HEK293 (cell line): ENCODE measurements around the gene PLCB3.

Experiments used
- CTCF ChIA-PET: fragments of 350-600 bp; formaldehyde crosslinking; extraction: SDS; loops from one replicate; lab custom pipeline; 2021; ENCODE audit warnings: antibody characterized with exemption; lab: Yijun Ruan, JAX
- POLR2A ChIA-PET: fragments of 300-600 bp; formaldehyde crosslinking; extraction: SDS; loops from one replicate; lab custom pipeline; 2020; ENCODE audit warnings: antibody characterized with exemption, inconsistent platforms; lab: Yijun Ruan, JAX
- H3K27ac ChIP-seq: fragments of 200-500 bp; sonication (Bioruptor generic); 2 replicates; pipeline ENCODE4 v1.5.1; 2014; ENCODE audit warnings: low read depth, low read length, control low read depth, inconsistent platforms; ENCODE audit errors: extremely low read depth
- H3K36me3 ChIP-seq, 2 experiments: fragments of 200-500 bp in 1 of 2; sonication (Bioruptor generic) in 1 of 2; 1 replicate in 1 of 2; 2 replicates in 1 of 2; pipeline ENCODE4 v1.5.1; 2014 to 2017; ENCODE audit warnings: inconsistent platforms in 2 of 2, low read length in 2 of 2; ENCODE audit not compliant: control insufficient read depth in 2 of 2, insufficient read depth in 1 of 2
- H3K4me1 ChIP-seq: fragments of 200-500 bp; sonication (Bioruptor generic); 2 replicates; pipeline ENCODE4 v1.5.1; 2014; ENCODE audit warnings: mild to moderate bottlenecking, low read length, inconsistent platforms; ENCODE audit not compliant: control insufficient read depth, insufficient read depth
- H3K4me3 ChIP-seq: 2 replicates; pipeline ENCODE4 v1.5.1; 2011; ENCODE audit warnings: low read depth, mild to moderate bottlenecking, control low read depth, low read length, moderate library complexity
- H3K9me3 ChIP-seq: fragments of 200-500 bp; sonication (Bioruptor generic); 2 replicates; pipeline ENCODE4 v1.5.1; 2014; ENCODE audit warnings: low read depth, low read length, inconsistent platforms; ENCODE audit not compliant: control insufficient read depth, insufficient read depth
- BCL11B ChIP-seq: fragments of 450-650 bp; formaldehyde crosslinking; IDR thresholded peaks from 2 replicates; pipeline ENCODE4 v1.5.1; 2016; ENCODE audit warnings: low read depth, missing biosample characterization, missing genetic modification characterization
- GLIS1 ChIP-seq: fragments of 450-650 bp; formaldehyde crosslinking; IDR thresholded peaks from 2 replicates; pipeline ENCODE4 v1.5.1; 2016; ENCODE audit warnings: missing biosample characterization, missing genetic modification characterization
- GLIS2 ChIP-seq: fragments of 450-650 bp; formaldehyde crosslinking; IDR thresholded peaks from 2 replicates; pipeline ENCODE4 v1.5.1; 2016; ENCODE audit warnings: missing biosample characterization, missing genetic modification characterization
- KLF16 ChIP-seq: fragments of 450-650 bp; formaldehyde crosslinking; IDR thresholded peaks from 2 replicates; pipeline ENCODE4 v1.5.1; 2017; ENCODE audit warnings: missing biosample characterization, missing genetic modification characterization
- RBAK ChIP-seq: fragments of 450-650 bp; formaldehyde crosslinking; IDR thresholded peaks from 2 replicates; pipeline ENCODE4 v1.5.1; 2016; ENCODE audit warnings: missing biosample characterization, missing genetic modification characterization
- TCF7L2 ChIP-seq: IDR thresholded peaks from 2 replicates; pipeline ENCODE4 v1.6.1; 2011; ENCODE audit warnings: low read depth, mild to moderate bottlenecking, inconsistent platforms, low read length, moderate library complexity, borderline replicate concordance
- ZBTB20 ChIP-seq: fragments of 450-650 bp; formaldehyde crosslinking; IDR thresholded peaks from 2 replicates; pipeline ENCODE4 v1.5.1; 2016; ENCODE audit warnings: missing biosample characterization, missing genetic modification characterization
- ZFP3 ChIP-seq: fragments of 450-650 bp; formaldehyde crosslinking; IDR thresholded peaks from 2 replicates; pipeline ENCODE4 v1.5.1; 2016; ENCODE audit warnings: low read depth, missing biosample characterization, missing genetic modification characterization
- ZNF169 ChIP-seq: fragments of 450-650 bp; formaldehyde crosslinking; IDR thresholded peaks from 2 replicates; pipeline ENCODE4 v1.5.1; 2016; ENCODE audit warnings: missing biosample characterization, missing genetic modification characterization
- ZNF354C ChIP-seq: fragments of 450-650 bp; formaldehyde crosslinking; IDR thresholded peaks from 2 replicates; pipeline ENCODE4 v1.5.1; 2016; ENCODE audit warnings: missing biosample characterization, missing genetic modification characterization, low read depth, borderline replicate concordance
- ZNF501 ChIP-seq: fragments of 450-650 bp; formaldehyde crosslinking; IDR thresholded peaks from 2 replicates; pipeline ENCODE4 v1.5.1; 2016; ENCODE audit warnings: missing biosample characterization, missing genetic modification characterization
- ZNF514 ChIP-seq: fragments of 450-650 bp; formaldehyde crosslinking; IDR thresholded peaks from 2 replicates; pipeline ENCODE4 v1.5.1; 2016; ENCODE audit warnings: missing biosample characterization, missing genetic modification characterization
- ZNF596 ChIP-seq: fragments of 450-650 bp; IDR thresholded peaks from 2 replicates; pipeline ENCODE4 v1.5.0; 2018; ENCODE audit warnings: missing biosample characterization, mild to moderate bottlenecking, missing genetic modification characterization, moderate library complexity
- ZNF768 ChIP-seq: fragments of 450-650 bp; formaldehyde crosslinking; IDR thresholded peaks from 2 replicates; pipeline ENCODE4 v1.5.1; 2018; ENCODE audit warnings: missing biosample characterization, mild to moderate bottlenecking, missing genetic modification characterization
- ZNF830 ChIP-seq: fragments of 450-650 bp; IDR thresholded peaks from 2 replicates; pipeline ENCODE4 v1.5.0; 2018; ENCODE audit warnings: missing biosample characterization, missing genetic modification characterization, low read depth, mild to moderate bottlenecking, moderate library complexity
- ZNF837 ChIP-seq: fragments of 450-650 bp; formaldehyde crosslinking; IDR thresholded peaks from 2 replicates; pipeline ENCODE4 v1.5.1; 2016; ENCODE audit warnings: missing biosample characterization, missing genetic modification characterization
- ZXDB ChIP-seq: fragments of 450-650 bp; formaldehyde crosslinking; IDR thresholded peaks from 2 replicates; pipeline ENCODE4 v1.5.1; 2016; ENCODE audit warnings: missing biosample characterization, missing genetic modification characterization
- TF ChIP-seq, protein P1 (sequence below): fragments of 450-650 bp; formaldehyde crosslinking; IDR thresholded peaks from 2 replicates; pipeline ENCODE4 v1.5.1; 2016; ENCODE audit warnings: missing biosample characterization, missing genetic modification characterization
- TF ChIP-seq, protein P2 (sequence below): fragments of 450-650 bp; formaldehyde crosslinking; IDR thresholded peaks from 2 replicates; pipeline ENCODE4 v1.5.1; 2016; ENCODE audit warnings: missing biosample characterization, missing genetic modification characterization
- TF ChIP-seq, protein P3 (sequence below): fragments of 450-650 bp; formaldehyde crosslinking; IDR thresholded peaks from 2 replicates; pipeline ENCODE4 v1.5.1; 2017; ENCODE audit warnings: missing biosample characterization, mild to moderate bottlenecking, missing genetic modification characterization, moderate library complexity
- TF ChIP-seq, protein P4 (sequence below): fragments of 450-650 bp; formaldehyde crosslinking; conservative IDR thresholded peaks from 2 replicates; pipeline ENCODE4 v1.5.1; 2016; ENCODE audit warnings: low read depth, missing biosample characterization, missing genetic modification characterization
- TF ChIP-seq, protein P5 (sequence below): fragments of 450-650 bp; formaldehyde crosslinking; IDR thresholded peaks from 2 replicates; pipeline ENCODE4 v1.5.1; 2016; ENCODE audit warnings: missing biosample characterization, missing genetic modification characterization
- TF ChIP-seq, protein P6 (sequence below): fragments of 450-650 bp; formaldehyde crosslinking; IDR thresholded peaks from 2 replicates; pipeline ENCODE4 v1.5.1; 2016; ENCODE audit warnings: missing biosample characterization, missing genetic modification characterization

PLCB3 gene

DNA sequence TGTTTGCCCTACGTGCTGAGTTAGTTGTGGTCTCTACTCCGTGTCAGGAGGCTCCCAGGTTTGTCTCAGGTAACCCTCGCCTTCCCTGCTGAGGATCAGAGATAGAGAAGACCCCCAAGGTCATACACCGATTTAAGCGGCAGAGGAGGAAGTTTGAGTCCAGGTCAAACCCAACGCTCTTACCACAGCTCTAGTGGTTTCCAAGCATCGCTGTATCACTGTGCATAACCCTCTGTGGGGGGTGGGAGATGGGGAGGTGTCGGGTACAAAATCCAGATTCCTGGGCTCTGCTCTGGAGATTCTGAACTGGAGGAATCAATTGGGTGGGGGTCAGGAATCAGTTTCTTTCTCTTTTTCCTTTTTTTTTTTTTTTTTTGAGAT is 20.4 kb upstream of the PLCB3 start:
- Histone ChIP-seq H3K9me3 (no peaks in the 10 kb centered on the region), H3K27ac (peak overlapping the region; percentile 42; the same call in 1 of the 2 replicates), H3K4me1 (no peaks in the 10 kb centered on the region), H3K4me3 (peak overlapping the region; percentile 71), H3K36me3 (peaks cover 0 to 5% of the 10 kb centered on the region in 2 experiments; a peak in 1 of 3 replicates)
- TF ChIP-seq ZBTB20 (tag by site-specific recombination) (peak; percentile 93), BCL11B (no peak), TCF7L2 (no peak), RBAK (tag by site-specific recombination) (no peak), ZNF837 (tag by site-specific recombination) (no peak), ZFP3 (tag by site-specific recombination) (no peak), ZNF169 (tag by site-specific recombination) (no peak), GLIS1 (tag by site-specific recombination) (peak; percentile 65), ZNF501 (no peak), ZNF354C (tag by site-specific recombination) (no peak), ZNF514 (tag by site-specific recombination) (no peak), GLIS2 (tag by site-specific recombination) (0 out of 2 replicates have a peak, but pooled peaks have one; percentile 2)
- TF ChIP-seq, protein P1, sequence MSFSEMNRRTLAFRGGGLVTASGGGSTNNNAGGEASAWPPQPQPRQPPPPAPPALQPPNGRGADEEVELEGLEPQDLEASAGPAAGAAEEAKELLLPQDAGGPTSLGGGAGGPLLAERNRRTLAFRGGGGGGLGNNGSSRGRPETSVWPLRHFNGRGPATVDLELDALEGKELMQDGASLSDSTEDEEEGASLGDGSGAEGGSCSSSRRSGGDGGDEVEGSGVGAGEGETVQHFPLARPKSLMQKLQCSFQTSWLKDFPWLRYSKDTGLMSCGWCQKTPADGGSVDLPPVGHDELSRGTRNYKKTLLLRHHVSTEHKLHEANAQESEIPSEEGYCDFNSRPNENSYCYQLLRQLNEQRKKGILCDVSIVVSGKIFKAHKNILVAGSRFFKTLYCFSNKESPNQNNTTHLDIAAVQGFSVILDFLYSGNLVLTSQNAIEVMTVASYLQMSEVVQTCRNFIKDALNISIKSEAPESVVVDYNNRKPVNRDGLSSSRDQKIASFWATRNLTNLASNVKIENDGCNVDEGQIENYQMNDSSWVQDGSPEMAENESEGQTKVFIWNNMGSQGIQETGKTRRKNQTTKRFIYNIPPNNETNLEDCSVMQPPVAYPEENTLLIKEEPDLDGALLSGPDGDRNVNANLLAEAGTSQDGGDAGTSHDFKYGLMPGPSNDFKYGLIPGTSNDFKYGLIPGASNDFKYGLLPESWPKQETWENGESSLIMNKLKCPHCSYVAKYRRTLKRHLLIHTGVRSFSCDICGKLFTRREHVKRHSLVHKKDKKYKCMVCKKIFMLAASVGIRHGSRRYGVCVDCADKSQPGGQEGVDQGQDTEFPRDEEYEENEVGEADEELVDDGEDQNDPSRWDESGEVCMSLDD: no peak
- TF ChIP-seq, protein P2, sequence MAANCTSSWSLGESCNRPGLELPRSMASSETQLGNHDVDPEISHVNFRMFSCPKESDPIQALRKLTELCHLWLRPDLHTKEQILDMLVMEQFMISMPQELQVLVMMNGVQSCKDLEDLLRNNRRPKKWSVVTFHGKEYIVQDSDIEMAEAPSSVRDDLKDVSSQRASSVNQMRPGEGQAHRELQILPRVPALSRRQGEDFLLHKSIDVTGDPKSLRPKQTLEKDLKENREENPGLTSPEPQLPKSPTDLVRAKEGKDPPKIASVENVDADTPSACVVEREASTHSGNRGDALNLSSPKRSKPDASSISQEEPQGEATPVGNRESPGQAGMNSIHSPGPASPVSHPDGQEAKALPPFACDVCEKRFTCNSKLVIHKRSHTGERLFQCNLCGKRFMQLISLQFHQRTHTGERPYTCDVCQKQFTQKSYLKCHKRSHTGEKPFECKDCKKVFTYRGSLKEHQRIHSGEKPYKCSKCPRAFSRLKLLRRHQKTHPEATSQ (tag by site-specific recombination): no peak
- TF ChIP-seq, protein P3, sequence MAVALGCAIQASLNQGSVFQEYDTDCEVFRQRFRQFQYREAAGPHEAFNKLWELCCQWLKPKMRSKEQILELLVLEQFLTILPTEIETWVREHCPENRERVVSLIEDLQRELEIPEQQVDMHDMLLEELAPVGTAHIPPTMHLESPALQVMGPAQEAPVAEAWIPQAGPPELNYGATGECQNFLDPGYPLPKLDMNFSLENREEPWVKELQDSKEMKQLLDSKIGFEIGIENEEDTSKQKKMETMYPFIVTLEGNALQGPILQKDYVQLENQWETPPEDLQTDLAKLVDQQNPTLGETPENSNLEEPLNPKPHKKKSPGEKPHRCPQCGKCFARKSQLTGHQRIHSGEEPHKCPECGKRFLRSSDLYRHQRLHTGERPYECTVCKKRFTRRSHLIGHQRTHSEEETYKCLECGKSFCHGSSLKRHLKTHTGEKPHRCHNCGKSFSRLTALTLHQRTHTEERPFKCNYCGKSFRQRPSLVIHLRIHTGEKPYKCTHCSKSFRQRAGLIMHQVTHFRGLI (tag by site-specific recombination): 0 out of 2 replicates have a peak, but pooled peaks have one; percentile 1
- TF ChIP-seq, protein P4, sequence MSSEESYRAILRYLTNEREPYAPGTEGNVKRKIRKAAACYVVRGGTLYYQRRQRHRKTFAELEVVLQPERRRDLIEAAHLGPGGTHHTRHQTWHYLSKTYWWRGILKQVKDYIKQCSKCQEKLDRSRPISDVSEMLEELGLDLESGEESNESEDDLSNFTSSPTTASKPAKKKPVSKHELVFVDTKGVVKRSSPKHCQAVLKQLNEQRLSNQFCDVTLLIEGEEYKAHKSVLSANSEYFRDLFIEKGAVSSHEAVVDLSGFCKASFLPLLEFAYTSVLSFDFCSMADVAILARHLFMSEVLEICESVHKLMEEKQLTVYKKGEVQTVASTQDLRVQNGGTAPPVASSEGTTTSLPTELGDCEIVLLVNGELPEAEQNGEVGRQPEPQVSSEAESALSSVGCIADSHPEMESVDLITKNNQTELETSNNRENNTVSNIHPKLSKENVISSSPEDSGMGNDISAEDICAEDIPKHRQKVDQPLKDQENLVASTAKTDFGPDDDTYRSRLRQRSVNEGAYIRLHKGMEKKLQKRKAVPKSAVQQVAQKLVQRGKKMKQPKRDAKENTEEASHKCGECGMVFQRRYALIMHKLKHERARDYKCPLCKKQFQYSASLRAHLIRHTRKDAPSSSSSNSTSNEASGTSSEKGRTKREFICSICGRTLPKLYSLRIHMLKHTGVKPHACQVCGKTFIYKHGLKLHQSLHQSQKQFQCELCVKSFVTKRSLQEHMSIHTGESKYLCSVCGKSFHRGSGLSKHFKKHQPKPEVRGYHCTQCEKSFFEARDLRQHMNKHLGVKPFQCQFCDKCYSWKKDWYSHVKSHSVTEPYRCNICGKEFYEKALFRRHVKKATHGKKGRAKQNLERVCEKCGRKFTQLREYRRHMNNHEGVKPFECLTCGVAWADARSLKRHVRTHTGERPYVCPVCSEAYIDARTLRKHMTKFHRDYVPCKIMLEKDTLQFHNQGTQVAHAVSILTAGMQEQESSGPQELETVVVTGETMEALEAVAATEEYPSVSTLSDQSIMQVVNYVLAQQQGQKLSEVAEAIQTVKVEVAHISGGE: 0 out of 2 replicates have a peak, but pooled peaks have one; percentile 20
- CTCF ChIA-PET: interaction anchor here (0.5 to 1.4 kb wide), 3 partner anchors 14 to 1445 kb away, joined by 3 to 8 read pairs (median 4); no protein-coding TSS in a partner anchor
- POLR2A ChIA-PET: interaction anchor here (0.7 to 3.5 kb wide), 3 partner anchors 10 to 422 kb away, joined by 6 to 8 read pairs (median 8); partner anchors contain the start of genes FKBP2 and STIP1

DNA sequence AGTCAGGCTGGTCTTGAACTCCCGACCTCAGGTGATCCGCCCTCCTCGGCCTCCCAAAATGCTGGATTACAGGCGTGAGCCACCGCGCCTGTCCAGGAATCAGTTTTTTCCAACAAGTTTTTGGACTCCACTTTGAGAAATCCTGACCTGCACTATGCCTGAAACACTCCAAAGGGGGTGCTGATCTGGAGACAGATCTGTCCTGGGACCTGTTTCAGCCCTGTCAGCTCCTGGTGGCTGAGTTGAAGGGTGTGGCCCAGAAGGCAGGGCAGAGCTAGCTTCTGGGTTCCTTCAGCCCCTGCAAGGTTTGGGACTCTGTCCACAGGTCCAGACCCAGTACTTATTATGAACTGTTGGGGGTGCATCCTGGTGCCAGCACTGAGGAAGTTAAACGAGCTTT is 19.8 kb upstream of the PLCB3 start:
- ChIA-PET POLR2A (interaction anchor here (0.7 to 3.5 kb wide), 4 partner anchors 10 to 422 kb away, joined by 6 to 18 read pairs (median 8); partner anchors contain the start of genes FKBP2 and STIP1), CTCF (interaction anchor here (0.5 to 2.3 kb wide), 4 partner anchors 14 to 1445 kb away, joined by 3 to 12 read pairs (median 6); partner anchors contain the start of gene PLCB3)
- Histone ChIP-seq H3K4me3 (no peak overlapping the region), H3K27ac (no peak overlapping the region), H3K4me1 (no peaks in the 10 kb centered on the region), H3K36me3 (peaks cover 0 to 8% of the 10 kb centered on the region in 2 experiments; a peak in 1 of 3 replicates), H3K9me3 (no peaks in the 10 kb centered on the region)
- TF ChIP-seq ZNF830 (tag by site-specific recombination): no peak
- no peak for TF ChIP-seq ZNF768 (tag by site-specific recombination)
- TF ChIP-seq, protein P5, sequence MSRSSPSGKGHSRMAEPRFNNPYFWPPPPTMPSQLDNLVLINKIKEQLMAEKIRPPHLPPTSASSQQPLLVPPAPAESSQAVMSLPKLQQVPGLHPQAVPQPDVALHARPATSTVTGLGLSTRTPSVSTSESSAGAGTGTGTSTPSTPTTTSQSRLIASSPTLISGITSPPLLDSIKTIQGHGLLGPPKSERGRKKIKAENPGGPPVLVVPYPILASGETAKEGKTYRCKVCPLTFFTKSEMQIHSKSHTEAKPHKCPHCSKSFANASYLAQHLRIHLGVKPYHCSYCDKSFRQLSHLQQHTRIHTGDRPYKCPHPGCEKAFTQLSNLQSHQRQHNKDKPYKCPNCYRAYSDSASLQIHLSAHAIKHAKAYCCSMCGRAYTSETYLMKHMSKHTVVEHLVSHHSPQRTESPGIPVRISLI (tag by site-specific recombination): no peak
- TF ChIP-seq ZNF596: no peak
- TF ChIP-seq ZXDB (tag by site-specific recombination): no peak
- no peak for TF ChIP-seq ZBTB20 (tag by site-specific recombination)
- TF ChIP-seq, protein P6, sequence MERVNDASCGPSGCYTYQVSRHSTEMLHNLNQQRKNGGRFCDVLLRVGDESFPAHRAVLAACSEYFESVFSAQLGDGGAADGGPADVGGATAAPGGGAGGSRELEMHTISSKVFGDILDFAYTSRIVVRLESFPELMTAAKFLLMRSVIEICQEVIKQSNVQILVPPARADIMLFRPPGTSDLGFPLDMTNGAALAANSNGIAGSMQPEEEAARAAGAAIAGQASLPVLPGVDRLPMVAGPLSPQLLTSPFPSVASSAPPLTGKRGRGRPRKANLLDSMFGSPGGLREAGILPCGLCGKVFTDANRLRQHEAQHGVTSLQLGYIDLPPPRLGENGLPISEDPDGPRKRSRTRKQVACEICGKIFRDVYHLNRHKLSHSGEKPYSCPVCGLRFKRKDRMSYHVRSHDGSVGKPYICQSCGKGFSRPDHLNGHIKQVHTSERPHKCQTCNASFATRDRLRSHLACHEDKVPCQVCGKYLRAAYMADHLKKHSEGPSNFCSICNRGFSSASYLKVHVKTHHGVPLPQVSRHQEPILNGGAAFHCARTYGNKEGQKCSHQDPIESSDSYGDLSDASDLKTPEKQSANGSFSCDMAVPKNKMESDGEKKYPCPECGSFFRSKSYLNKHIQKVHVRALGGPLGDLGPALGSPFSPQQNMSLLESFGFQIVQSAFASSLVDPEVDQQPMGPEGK: no peak
- TF ChIP-seq KLF16: no peak
